ENCODE measurements around the gene WNK2.

WNK2 gene

GRCh38 chr9:93265972-93266371, 82.0 kb downstream of the WNK2 start:
- no peak overlapping the region for H3K27ac ChIP-seq (ENCODE audit: low read depth, low read length)
- 92% methylated on average over 6 of the region's 6 CpGs for WGBS

GRCh38 chr9:93266521-93267001, 82.6 kb downstream of the WNK2 start:
- Histone ChIP-seq H3K27ac (ENCODE audit: low read depth, low read length) (no peak overlapping the region), H3K4me1 (ENCODE audit: insufficient read depth, low read length) (no peaks in the 10 kb centered on the region), H3K27me3 (ENCODE audit: insufficient read depth, low read length) (no peaks in the 10 kb centered on the region), H3K36me3 (ENCODE audit: insufficient read depth, low read length) (peaks cover 22% of the 10 kb centered on the region), H3K9ac (ENCODE audit: low read depth, low read length) (no peak overlapping the region), H3K9me3 (ENCODE audit: insufficient read depth, low read depth, low read length) (no peaks in the 10 kb centered on the region), H3K4me3 (ENCODE audit: low read length) (no peak overlapping the region)
- 93% methylated on average over 6 of the region's 6 CpGs for WGBS

More at GRCh38 chr9:93265972-93266371, 82.0 kb downstream of the WNK2 start:
- no peaks in the 10 kb centered on the region for H3K27me3 ChIP-seq (ENCODE audit: insufficient read depth, low read length)
- no peak overlapping the region for H3K4me3 ChIP-seq (ENCODE audit: low read length)
- no peaks in the 10 kb centered on the region for H3K9me3 ChIP-seq (ENCODE audit: insufficient read depth, low read depth, low read length)
- H3K4me1 ChIP-seq (ENCODE audit: insufficient read depth, low read length), result no peaks in the 10 kb centered on the region
- H3K9ac ChIP-seq (ENCODE audit: low read depth, low read length), result no peak overlapping the region
- peaks cover 20% of the 10 kb centered on the region for H3K36me3 ChIP-seq (ENCODE audit: insufficient read depth, low read length)

- Histone ChIP-seq H3K27ac (ENCODE audit: low read depth, low read length) (no peak overlapping the region), H3K9ac (ENCODE audit: low read depth, low read length) (no peak overlapping the region)
These were observed 83.2 kb downstream of the WNK2 start for GRCh38 chr9:93267091-93267541.

GRCh38 chr9:93267681-93268505, 84.0 kb downstream of the WNK2 start:
- no peaks in the 10 kb centered on the region for H3K4me1 ChIP-seq (ENCODE audit: insufficient read depth, low read length)
- no peaks in the 10 kb centered on the region for H3K27me3 ChIP-seq (ENCODE audit: insufficient read depth, low read length)
- no peak overlapping the region for H3K9ac ChIP-seq (ENCODE audit: low read depth, low read length)
- H3K4me3 ChIP-seq (ENCODE audit: low read length), result no peak overlapping the region
- H3K36me3 ChIP-seq (ENCODE audit: insufficient read depth, low read length), result peaks cover 27% of the 10 kb centered on the region
- no peak overlapping the region for H3K27ac ChIP-seq (ENCODE audit: low read depth, low read length)
- WGBS, result 96% methylated on average over 28 of the region's 28 CpGs
- no peaks in the 10 kb centered on the region for H3K9me3 ChIP-seq (ENCODE audit: insufficient read depth, low read depth, low read length)

More at GRCh38 chr9:93267091-93267541, 83.2 kb downstream of the WNK2 start:
- Histone ChIP-seq H3K36me3 (ENCODE audit: insufficient read depth, low read length) (peaks cover 26% of the 10 kb centered on the region), H3K9me3 (ENCODE audit: insufficient read depth, low read depth, low read length) (no peaks in the 10 kb centered on the region), H3K4me3 (ENCODE audit: low read length) (no peak overlapping the region), H3K4me1 (ENCODE audit: insufficient read depth, low read length) (no peaks in the 10 kb centered on the region), H3K27me3 (ENCODE audit: insufficient read depth, low read length) (no peaks in the 10 kb centered on the region)
- WGBS, result 93% methylated on average over 10 of the region's 10 CpGs

- Histone ChIP-seq H3K4me1 (ENCODE audit: insufficient read depth, low read length) (no peaks in the 10 kb centered on the region), H3K4me3 (ENCODE audit: low read length) (no peak overlapping the region), H3K9me3 (ENCODE audit: insufficient read depth, low read depth, low read length) (no peaks in the 10 kb centered on the region), H3K27ac (ENCODE audit: low read depth, low read length) (no peak overlapping the region), H3K9ac (ENCODE audit: low read depth, low read length) (no peak overlapping the region), H3K36me3 (ENCODE audit: insufficient read depth, low read length) (peaks cover 27% of the 10 kb centered on the region), H3K27me3 (ENCODE audit: insufficient read depth, low read length) (no peaks in the 10 kb centered on the region)
- WGBS, result 93% methylated on average over 15 of the region's 17 CpGs
These were observed 84.8 kb downstream of the WNK2 start for GRCh38 chr9:93268551-93269314.

GRCh38 chr9:93270976-93271375, 87.0 kb downstream of the WNK2 start:
- Histone ChIP-seq H3K27ac (ENCODE audit: low read depth, low read length) (no peak overlapping the region), H3K4me3 (ENCODE audit: low read length) (no peak overlapping the region), H3K9me3 (ENCODE audit: insufficient read depth, low read depth, low read length) (no peaks in the 10 kb centered on the region), H3K9ac (ENCODE audit: low read depth, low read length) (no peak overlapping the region), H3K36me3 (ENCODE audit: insufficient read depth, low read length) (peaks cover 27% of the 10 kb centered on the region), H3K27me3 (ENCODE audit: insufficient read depth, low read length) (no peaks in the 10 kb centered on the region), H3K4me1 (ENCODE audit: insufficient read depth, low read length) (no peaks in the 10 kb centered on the region)
- WGBS, result 95% methylated on average over 3 of the region's 3 CpGs

- Histone ChIP-seq H3K36me3 (ENCODE audit: insufficient read depth, low read length) (0 out of 2 replicates have a peak, but pooled peaks cover 6% of the 10 kb centered on the region), H3K4me3 (ENCODE audit: low read length) (no peak overlapping the region), H3K9ac (ENCODE audit: low read depth, low read length) (no peak overlapping the region), H3K27me3 (ENCODE audit: insufficient read depth, low read length) (no peaks in the 10 kb centered on the region), H3K4me1 (ENCODE audit: insufficient read depth, low read length) (no peaks in the 10 kb centered on the region), H3K27ac (ENCODE audit: low read depth, low read length) (no peak overlapping the region), H3K9me3 (ENCODE audit: insufficient read depth, low read depth, low read length) (no peaks in the 10 kb centered on the region)
- 99% methylated on average over 5 of the region's 5 CpGs for WGBS
These were observed 93.0 kb downstream of the WNK2 start for GRCh38 chr9:93276973-93277372.

- Histone ChIP-seq H3K4me3 (ENCODE audit: low read length) (no peak overlapping the region), H3K9ac (ENCODE audit: low read depth, low read length) (no peak overlapping the region), H3K4me1 (ENCODE audit: insufficient read depth, low read length) (no peaks in the 10 kb centered on the region), H3K27ac (ENCODE audit: low read depth, low read length) (no peak overlapping the region), H3K27me3 (ENCODE audit: insufficient read depth, low read length) (no peaks in the 10 kb centered on the region), H3K9me3 (ENCODE audit: insufficient read depth, low read depth, low read length) (no peaks in the 10 kb centered on the region), H3K36me3 (ENCODE audit: insufficient read depth, low read length) (0 out of 2 replicates have a peak, but pooled peaks cover 4% of the 10 kb centered on the region)
- 88% methylated on average over 7 of the region's 7 CpGs for WGBS
These were observed 94.2 kb downstream of the WNK2 start for GRCh38 chr9:93278144-93278543.

GRCh38 chr9:93280661-93281259, 96.8 kb downstream of the WNK2 start:
- Histone ChIP-seq H3K4me1 (ENCODE audit: insufficient read depth, low read length) (no peaks in the 10 kb centered on the region), H3K36me3 (ENCODE audit: insufficient read depth, low read length) (0 out of 2 replicates have a peak, but pooled peaks cover 4% of the 10 kb centered on the region), H3K27ac (ENCODE audit: low read depth, low read length) (no peak overlapping the region), H3K27me3 (ENCODE audit: insufficient read depth, low read length) (no peaks in the 10 kb centered on the region), H3K9ac (ENCODE audit: low read depth, low read length) (no peak overlapping the region), H3K4me3 (ENCODE audit: low read length) (no peak overlapping the region), H3K9me3 (ENCODE audit: insufficient read depth, low read depth, low read length) (no peaks in the 10 kb centered on the region)
- 94% methylated on average over 1 of the region's 1 CpG for WGBS

- H3K9me3 ChIP-seq (ENCODE audit: insufficient read depth, low read depth, low read length), result no peaks in the 10 kb centered on the region
- H3K4me3 ChIP-seq (ENCODE audit: low read length), result no peak overlapping the region
- H3K27ac ChIP-seq (ENCODE audit: low read depth, low read length), result no peak overlapping the region
- H3K9ac ChIP-seq (ENCODE audit: low read depth, low read length), result no peak overlapping the region
- H3K36me3 ChIP-seq (ENCODE audit: insufficient read depth, low read length), result no peaks in the 10 kb centered on the region
- H3K4me1 ChIP-seq (ENCODE audit: insufficient read depth, low read length), result no peaks in the 10 kb centered on the region
- WGBS, result 98% methylated on average over 6 of the region's 6 CpGs
- no peaks in the 10 kb centered on the region for H3K27me3 ChIP-seq (ENCODE audit: insufficient read depth, low read length)
These were observed 102.6 kb downstream of the WNK2 start for GRCh38 chr9:93286252-93287188.

All from HUES64 (cell line).